Endometrial microvascular endothelial cells (primary cell): Measurements from ENCODE around the gene TTYH2. TPM values are rescaled to one million over a fixed set of nuclear protein-coding genes. Genes with fewer than 3 reads are reported as not detected.
"Not testable (repeated sequence)": the region's sequence is repeated elsewhere in the genome, so short reads cannot be mapped to it uniquely, and the experiment has no call there.

ENCODE experiments used
- in situ Hi-C: cut with HindIII; loops from 2 replicates; pipeline ENCODE4 v1.10.0; 2017; ENCODE audit warnings: low sequenced_read_pairs, low pct_unique_long_range_greater_than_20kb; ENCODE audit errors: inconsistent ontology term
- total RNA-seq: library from RNA; depleted of rRNA; stranded (reverse); fragments of >200 nt; gene quantifications from one replicate; pipeline ENCODE4 v1.2.3, GENCODE V29; 2015; ENCODE audit errors: inconsistent ontology term

The TTYH2 gene
- total RNA-seq, 1 donor from 2014 or later, result not detected

- in situ Hi-C loops, result no loop called here
These were observed 61.5 kb downstream of the TTYH2 start for GRCh38 chr17:74274709-74275340.

GRCh38 chr17:74276051-74276476, 62.7 kb downstream of the TTYH2 start:
- in situ Hi-C loops, result no loop called here

GRCh38 chr17:74276541-74277009, 63.2 kb downstream of the TTYH2 start:
- in situ Hi-C loops, result no loop called here

- in situ Hi-C loops, result no loop called here
These were observed 64.6 kb downstream of the TTYH2 start for GRCh38 chr17:74277935-74278334.

- in situ Hi-C loops, result not testable (repeated sequence)
These were observed 66.2 kb downstream of the TTYH2 start for GRCh38 chr17:74279617-74280016.

- in situ Hi-C loops, result no loop called here
These were observed 66.7 kb downstream of the TTYH2 start for GRCh38 chr17:74280093-74280513.

- in situ Hi-C loops, result no loop called here
These were observed 68.4 kb downstream of the TTYH2 start for GRCh38 chr17:74281799-74282198.

- in situ Hi-C loops, result not testable (repeated sequence)
These were observed 68.9 kb downstream of the TTYH2 start for GRCh38 chr17:74282274-74282586.

- in situ Hi-C loops, result no loop called here
These were observed 69.4 kb downstream of the TTYH2 start for GRCh38 chr17:74282587-74283370.

- in situ Hi-C loops, result no loop called here
These were observed 70.0 kb downstream of the TTYH2 start for GRCh38 chr17:74283371-74283673.

- in situ Hi-C loops, result no loop called here
These were observed 73.7 kb downstream of the TTYH2 start for GRCh38 chr17:74287031-74287602.

- in situ Hi-C loops, result no loop called here
These were observed 75.4 kb downstream of the TTYH2 start for GRCh38 chr17:74288785-74289184.

- in situ Hi-C loops, result no loop called here
These were observed 76.3 kb downstream of the TTYH2 start for GRCh38 chr17:74289688-74290087.

- in situ Hi-C loops, result no loop called here
These were observed 77.0 kb downstream of the TTYH2 start for GRCh38 chr17:74290340-74290739.

- in situ Hi-C loops, result no loop called here
These were observed 79.1 kb downstream of the TTYH2 start for GRCh38 chr17:74292495-74292894.

- in situ Hi-C loops, result no loop called here
These were observed 82.5 kb downstream of the TTYH2 start for GRCh38 chr17:74295625-74296547.

- in situ Hi-C loops, result no loop called here
These were observed 83.2 kb downstream of the TTYH2 start for GRCh38 chr17:74296548-74296936.

GRCh38 chr17:74297941-74298340, 84.6 kb downstream of the TTYH2 start:
- in situ Hi-C loops, result no loop called here

- in situ Hi-C loops, result no loop called here
These were observed 85.4 kb downstream of the TTYH2 start for GRCh38 chr17:74298778-74299177.
